Activated naive CD8-positive, alpha-beta T cell treated with anti-CD3 and anti-CD28 coated beads for 36 hours (primary cell): ENCODE data around the gene ZMYND15. TPM values are rescaled to one million over a fixed set of nuclear protein-coding genes. Genes with fewer than 3 reads are reported as not detected.

Experiments
- total RNA-seq, 2 experiments: library from RNA; stranded (reverse); gene quantifications; one replicate each; pipeline ENCODE4 v1.2.3, GENCODE V29; 2021

ZMYND15 gene
- total RNA-seq, 2 experiments from 2014 or later, result not detected

Other genes starting within 250 kb of the ZMYND15 start
- gene SPNS2, start 241.0 kb upstream of the ZMYND15 start, total RNA-seq, result under 1 TPM; 0.20 to 0.43 TPM
- gene MYBBP1A, start 184.4 kb upstream of the ZMYND15 start, total RNA-seq, result 100 to 1,000 TPM; 174 to 176 TPM
- not detected for gene GGT6, start 179.3 kb upstream of the ZMYND15 start, total RNA-seq
- not detected for gene SMTNL2, start 155.3 kb upstream of the ZMYND15 start, total RNA-seq
- under 1 TPM; 0.18 to 0.25 TPM for gene ALOX15, start 98.2 kb upstream of the ZMYND15 start, total RNA-seq
- 100 to 1,000 TPM; 110 to 122 TPM for gene PELP1, start 35.7 kb upstream of the ZMYND15 start, total RNA-seq
- 100 to 1,000 TPM; 161 to 170 TPM for gene ARRB2, start 29.2 kb upstream of the ZMYND15 start, total RNA-seq
- gene MED11, start 8.4 kb upstream of the ZMYND15 start, total RNA-seq, result 10 to 100 TPM; 18.3 to 21.0 TPM
- gene CXCL16, start 95 bp downstream of the ZMYND15 start, total RNA-seq, result 1 to 10 TPM; 2.0 to 3.3 TPM
- not detected for gene TM4SF5, start 32.1 kb downstream of the ZMYND15 start, total RNA-seq
- not detected for gene VMO1, start 46.5 kb downstream of the ZMYND15 start, total RNA-seq
- gene GLTPD2, start 49.1 kb downstream of the ZMYND15 start, total RNA-seq, result not detected
- gene PSMB6, start 56.3 kb downstream of the ZMYND15 start, total RNA-seq, result 100 to 1,000 TPM; 146 to 154 TPM
- gene PLD2, start 67.3 kb downstream of the ZMYND15 start, total RNA-seq, result 1 to 10 TPM; 4.2 to 5.4 TPM
- gene MINK1, start 93.5 kb downstream of the ZMYND15 start, total RNA-seq, result 10 to 100 TPM; 34.7 to 37.7 TPM
- 1 to 10 TPM; 2.2 to 2.3 TPM for gene C17orf107, start 159.7 kb downstream of the ZMYND15 start, total RNA-seq
- gene CHRNE, start 163.3 kb downstream of the ZMYND15 start, total RNA-seq, result under 1 TPM; 0.42 to 0.47 TPM
- gene GP1BA, start 192.4 kb downstream of the ZMYND15 start, total RNA-seq, result not detected
- 10 to 100 TPM; 80.9 to 89.3 TPM for gene SLC25A11, start 200.2 kb downstream of the ZMYND15 start, total RNA-seq
- 100 to 1,000 TPM; 165 to 166 TPM for gene RNF167, start 200.4 kb downstream of the ZMYND15 start, total RNA-seq
- gene PFN1, start 208.7 kb downstream of the ZMYND15 start, total RNA-seq, result 1,000 to 10,000 TPM; 1,791 to 1,802 TPM
- 10 to 100 TPM; 27.8 to 30.7 TPM for gene ENO3, start 211.3 kb downstream of the ZMYND15 start, total RNA-seq
- 10 to 100 TPM; 62.2 to 63.6 TPM for gene SPAG7, start 228.0 kb downstream of the ZMYND15 start, total RNA-seq
- 100 to 1,000 TPM; 107 to 108 TPM for gene CAMTA2, start 247.8 kb downstream of the ZMYND15 start, total RNA-seq